ENCODE measurements around the gene SPATA6.
"Not testable (repeated sequence)": the region's sequence is repeated elsewhere in the genome, so short reads cannot be mapped to it uniquely, and the experiment has no call there.

Gene SPATA6

GRCh38 chr1:48462716-48463302, 9.2 kb downstream of the SPATA6 start:
- FAIRE-seq = no peak
- no peak for DNase-seq (ENCODE audit: low spot score)

- DNase-seq (ENCODE audit: low spot score) (no peak), FAIRE-seq (no peak)
Observed at GRCh38 chr1:48450505-48450904, 21.5 kb downstream of the SPATA6 start.

- DNase-seq (ENCODE audit: low spot score) (no peak), FAIRE-seq (no peak)
Observed at GRCh38 chr1:48448932-48449331, 23.1 kb downstream of the SPATA6 start.

- not testable (repeated sequence) for FAIRE-seq; DNase-seq (ENCODE audit: low spot score)
Observed at GRCh38 chr1:48444186-48444585, 27.8 kb downstream of the SPATA6 start.

GRCh38 chr1:48442864-48443619, 29.0 kb downstream of the SPATA6 start:
- FAIRE-seq (no peak), DNase-seq (ENCODE audit: low spot score) (no peak)

- DNase-seq (ENCODE audit: low spot score); FAIRE-seq: not testable (repeated sequence)
Observed at GRCh38 chr1:48440786-48441185, 31.2 kb downstream of the SPATA6 start.

GRCh38 chr1:48439380-48439779, 32.6 kb downstream of the SPATA6 start:
- FAIRE-seq (no peak), DNase-seq (ENCODE audit: low spot score) (no peak)

- not testable (repeated sequence) for FAIRE-seq; DNase-seq (ENCODE audit: low spot score)
Observed at GRCh38 chr1:48437379-48437778, 34.6 kb downstream of the SPATA6 start.

- not testable (repeated sequence) for FAIRE-seq; DNase-seq (ENCODE audit: low spot score)
Observed at GRCh38 chr1:48435312-48436002, 36.5 kb downstream of the SPATA6 start.

- no peak for FAIRE-seq
- no peak for DNase-seq (ENCODE audit: low spot score)
Observed at GRCh38 chr1:48430832-48431231, 41.2 kb downstream of the SPATA6 start.

- FAIRE-seq = no peak
Observed at GRCh38 chr1:48422009-48422408, 50.0 kb downstream of the SPATA6 start.

GRCh38 chr1:48418742-48419141, 53.3 kb downstream of the SPATA6 start:
- DNase-seq (ENCODE audit: low spot score) (no peak), FAIRE-seq (no peak)

More at GRCh38 chr1:48422009-48422408, 50.0 kb downstream of the SPATA6 start:
- DNase-seq (ENCODE audit: low spot score) = no peak

GRCh38 chr1:48415050-48415449, 57.0 kb downstream of the SPATA6 start:
- DNase-seq (ENCODE audit: low spot score) = no peak
- no peak for FAIRE-seq

- FAIRE-seq (no peak), DNase-seq (ENCODE audit: low spot score) (no peak)
Observed at GRCh38 chr1:48414264-48414663, 57.7 kb downstream of the SPATA6 start.

GRCh38 chr1:48405940-48406339, 66.1 kb downstream of the SPATA6 start:
- FAIRE-seq (no peak), DNase-seq (ENCODE audit: low spot score) (no peak)

GRCh38 chr1:48405400-48405799, 66.6 kb downstream of the SPATA6 start:
- FAIRE-seq (no peak), DNase-seq (ENCODE audit: low spot score) (no peak)

- no peak for FAIRE-seq
- no peak for DNase-seq (ENCODE audit: low spot score)
Observed at GRCh38 chr1:48402599-48402998, 69.4 kb downstream of the SPATA6 start.

- no peak for DNase-seq (ENCODE audit: low spot score)
- no peak for FAIRE-seq
Observed at GRCh38 chr1:48396208-48396607, 75.8 kb downstream of the SPATA6 start.

- DNase-seq (ENCODE audit: low spot score) = no peak
- no peak for FAIRE-seq
Observed at GRCh38 chr1:48391926-48392325, 80.1 kb downstream of the SPATA6 start.

- no peak for FAIRE-seq
- no peak for DNase-seq (ENCODE audit: low spot score)
Observed at GRCh38 chr1:48387409-48387808, 84.6 kb downstream of the SPATA6 start.

- FAIRE-seq (no peak), DNase-seq (ENCODE audit: low spot score) (no peak)
Observed at GRCh38 chr1:48374785-48375184, 97.2 kb downstream of the SPATA6 start.

- DNase-seq (ENCODE audit: low spot score) (no peak), FAIRE-seq (no peak)
Observed at GRCh38 chr1:48371598-48371997, 100.4 kb downstream of the SPATA6 start.

All from RCC 7860 (cell line).